ENCODE data around the gene FBXO21. TPM values are rescaled to one million over a fixed set of nuclear protein-coding genes. Genes with fewer than 3 reads are reported as not detected.

The FBXO21 gene
- total RNA-seq, 6 donors from 2014 or later, result 38.2 to 122 (median 59.0) TPM

DNA sequence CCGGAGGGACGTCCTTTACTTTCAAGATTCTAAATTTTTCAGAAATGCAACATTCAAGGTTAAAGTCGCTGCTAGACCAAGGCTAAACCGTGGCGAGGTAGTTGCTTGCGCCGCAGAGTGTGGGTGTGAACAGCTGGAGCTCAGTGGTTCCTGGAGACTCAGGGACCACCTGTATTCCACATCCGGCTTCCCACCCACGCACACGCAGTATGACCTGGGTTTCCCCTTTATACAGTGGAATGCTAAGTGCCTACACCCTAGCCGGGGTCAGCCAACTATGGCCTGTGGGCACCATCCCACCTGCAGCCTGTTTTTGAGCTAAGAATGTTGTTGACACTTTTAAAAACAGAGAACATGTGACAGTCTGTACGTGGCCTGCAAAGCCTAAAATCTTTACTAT is 48.2 kb downstream of the FBXO21 start:
- TF ChIP-seq EP300 (IDR thresholded peaks at IDR 0.05) (no peak), POLR2A (IDR thresholded peaks at IDR 0.05) (no peak), POLR2AphosphoS5 (IDR thresholded peaks at IDR 0.05) (no peak)
- TF ChIP-seq, protein P1, sequence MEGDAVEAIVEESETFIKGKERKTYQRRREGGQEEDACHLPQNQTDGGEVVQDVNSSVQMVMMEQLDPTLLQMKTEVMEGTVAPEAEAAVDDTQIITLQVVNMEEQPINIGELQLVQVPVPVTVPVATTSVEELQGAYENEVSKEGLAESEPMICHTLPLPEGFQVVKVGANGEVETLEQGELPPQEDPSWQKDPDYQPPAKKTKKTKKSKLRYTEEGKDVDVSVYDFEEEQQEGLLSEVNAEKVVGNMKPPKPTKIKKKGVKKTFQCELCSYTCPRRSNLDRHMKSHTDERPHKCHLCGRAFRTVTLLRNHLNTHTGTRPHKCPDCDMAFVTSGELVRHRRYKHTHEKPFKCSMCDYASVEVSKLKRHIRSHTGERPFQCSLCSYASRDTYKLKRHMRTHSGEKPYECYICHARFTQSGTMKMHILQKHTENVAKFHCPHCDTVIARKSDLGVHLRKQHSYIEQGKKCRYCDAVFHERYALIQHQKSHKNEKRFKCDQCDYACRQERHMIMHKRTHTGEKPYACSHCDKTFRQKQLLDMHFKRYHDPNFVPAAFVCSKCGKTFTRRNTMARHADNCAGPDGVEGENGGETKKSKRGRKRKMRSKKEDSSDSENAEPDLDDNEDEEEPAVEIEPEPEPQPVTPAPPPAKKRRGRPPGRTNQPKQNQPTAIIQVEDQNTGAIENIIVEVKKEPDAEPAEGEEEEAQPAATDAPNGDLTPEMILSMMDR (IDR thresholded peaks at IDR 0.05), result no peak
- H3K4me3 ChIP-seq, result no peak overlapping the region
- DNase-seq (no peak), ATAC-seq (ENCODE audit: low FRiP score in 2 of 2) (peak in 1 of 2 donors; percentile 6)
- 84 to 87% methylated on average over 12 of the region's 12 CpGs for WGBS, 2 donors
- H3K9me3 ChIP-seq, result no peaks in the 10 kb centered on the region
- peaks cover 4 to 17% (median 8%) of the 10 kb centered on the region in 4 donors for H3K36me3 ChIP-seq
- H3K27me3 ChIP-seq, result no peaks in the 10 kb centered on the region
- H3K4me1 ChIP-seq, result peaks cover 12 to 32% (median 16%) of the 10 kb centered on the region in 4 donors
- no peak overlapping the region for H3K27ac ChIP-seq

DNA sequence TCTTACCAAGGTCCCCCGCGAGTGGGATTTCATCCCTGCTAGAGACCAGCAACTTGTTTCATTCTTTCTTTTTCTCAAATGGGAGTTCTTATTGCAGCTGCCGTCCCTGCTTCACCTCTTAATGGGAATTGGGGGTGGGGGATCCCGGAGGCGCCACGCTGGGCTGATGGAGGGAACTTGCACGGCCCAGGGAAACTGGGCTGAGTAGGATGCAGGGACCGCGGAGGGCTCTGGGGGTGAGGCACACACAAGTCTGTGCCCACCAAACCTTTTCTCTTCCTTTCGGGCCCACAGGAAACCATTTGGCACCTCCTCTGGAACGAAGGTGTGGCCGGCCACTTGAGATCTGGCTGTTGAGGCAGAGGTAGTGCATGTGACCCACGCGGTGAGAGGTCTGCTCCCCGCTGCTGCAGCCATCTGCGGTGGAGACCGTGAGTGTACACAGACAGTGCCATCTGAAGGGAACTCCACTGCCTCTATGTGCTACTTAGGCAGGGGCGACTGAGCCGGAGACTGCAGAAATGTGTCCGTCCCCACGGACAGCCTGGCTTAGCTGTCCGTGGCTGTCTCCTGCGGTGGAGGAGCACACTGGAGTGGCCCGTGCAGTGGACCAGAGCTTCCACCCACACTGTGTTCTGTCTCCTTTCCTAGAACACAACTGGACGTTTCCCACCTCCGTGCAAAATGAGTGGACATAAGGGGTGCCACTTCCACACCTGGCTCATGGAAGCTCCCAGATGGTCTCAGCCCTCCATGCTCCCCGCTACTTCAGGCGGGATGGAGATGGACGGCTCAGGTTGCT is 49.0 kb downstream of the FBXO21 start:
- Histone ChIP-seq H3K9me3 (no peaks in the 10 kb centered on the region), H3K27ac (peak overlapping the region; percentile 44 to 66 (median 58)), H3K27me3 (no peaks in the 10 kb centered on the region), H3K36me3 (peaks cover 4 to 13% (median 6%) of the 10 kb centered on the region in 4 donors), H3K4me3 (peak overlapping the region in 1 of 4 donors; percentile 15), H3K4me1 (peaks cover 12 to 27% (median 16%) of the 10 kb centered on the region in 4 donors)
- ATAC-seq (ENCODE audit: low FRiP score in 2 of 2), result peak; percentile 53 to 72
- peak in 1 of 2 donors; percentile 69 for DNase-seq
- TF ChIP-seq, protein P1 (IDR thresholded peaks at IDR 0.05), result no peak
- TF ChIP-seq POLR2AphosphoS5 (IDR thresholded peaks at IDR 0.05) (no peak), EP300 (IDR thresholded peaks at IDR 0.05) (no peak), POLR2A (IDR thresholded peaks at IDR 0.05) (no peak)
- 69 to 72% methylated on average over 22 to 24 of the region's 29 CpGs for WGBS, 2 donors

DNA sequence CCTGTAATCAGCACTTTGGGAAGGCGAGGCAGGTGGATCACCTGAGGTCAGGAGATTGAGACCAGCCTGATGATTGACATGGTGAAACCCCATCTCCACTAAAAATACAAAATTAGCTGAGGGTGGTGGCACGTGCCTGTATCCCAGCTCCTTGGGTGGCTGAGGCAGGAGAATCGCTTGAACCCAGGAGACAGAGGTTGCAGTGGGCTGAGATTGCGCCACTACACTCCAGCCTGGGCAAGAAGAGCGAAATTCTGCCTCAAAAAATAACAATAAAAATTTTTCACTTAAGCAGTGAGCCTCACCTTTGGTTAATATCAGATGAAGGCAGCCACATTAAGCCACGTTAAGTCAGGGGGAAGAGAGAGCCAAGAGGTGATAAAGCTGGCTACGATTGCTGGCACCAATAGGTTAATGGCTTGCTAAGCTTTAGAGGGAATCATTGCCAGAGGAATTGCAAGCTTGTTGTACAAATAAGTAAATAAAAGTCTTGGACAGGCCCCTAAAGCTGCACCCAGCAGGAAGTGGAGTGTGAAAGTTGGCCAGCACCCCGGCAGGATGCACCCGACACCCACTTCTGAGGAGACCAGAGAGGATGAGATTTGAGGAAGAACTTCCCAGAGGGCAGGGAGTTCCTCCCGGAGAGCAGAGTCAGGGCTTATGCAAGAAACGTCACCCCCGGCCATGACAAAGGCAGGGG is 49.7 kb downstream of the FBXO21 start:
- H3K27ac ChIP-seq, result peak overlapping the region; percentile 44 to 66 (median 58)
- 41% methylated on average over 12 of the region's 12 CpGs for WGBS, 2 donors
- TF ChIP-seq POLR2A (IDR thresholded peaks at IDR 0.05) (no peak), EP300 (IDR thresholded peaks at IDR 0.05) (no peak), POLR2AphosphoS5 (IDR thresholded peaks at IDR 0.05) (peak in 1 of 2 donors; percentile 43)
- TF ChIP-seq, protein P1 (IDR thresholded peaks at IDR 0.05), result no peak
- H3K27me3 ChIP-seq, result no peaks in the 10 kb centered on the region
- ATAC-seq (ENCODE audit: low FRiP score in 2 of 2) (peak; percentile 36 to 69), DNase-seq (peak in 1 of 2 donors; percentile 60)
- H3K4me1 ChIP-seq, result peaks cover 12 to 27% (median 16%) of the 10 kb centered on the region in 4 donors
- peaks cover 0 to 6% (median 2%) of the 10 kb centered on the region in 4 donors for H3K36me3 ChIP-seq
- H3K4me3 ChIP-seq, result peak overlapping the region in 1 of 4 donors; percentile 15
- no peaks in the 10 kb centered on the region for H3K9me3 ChIP-seq

DNA sequence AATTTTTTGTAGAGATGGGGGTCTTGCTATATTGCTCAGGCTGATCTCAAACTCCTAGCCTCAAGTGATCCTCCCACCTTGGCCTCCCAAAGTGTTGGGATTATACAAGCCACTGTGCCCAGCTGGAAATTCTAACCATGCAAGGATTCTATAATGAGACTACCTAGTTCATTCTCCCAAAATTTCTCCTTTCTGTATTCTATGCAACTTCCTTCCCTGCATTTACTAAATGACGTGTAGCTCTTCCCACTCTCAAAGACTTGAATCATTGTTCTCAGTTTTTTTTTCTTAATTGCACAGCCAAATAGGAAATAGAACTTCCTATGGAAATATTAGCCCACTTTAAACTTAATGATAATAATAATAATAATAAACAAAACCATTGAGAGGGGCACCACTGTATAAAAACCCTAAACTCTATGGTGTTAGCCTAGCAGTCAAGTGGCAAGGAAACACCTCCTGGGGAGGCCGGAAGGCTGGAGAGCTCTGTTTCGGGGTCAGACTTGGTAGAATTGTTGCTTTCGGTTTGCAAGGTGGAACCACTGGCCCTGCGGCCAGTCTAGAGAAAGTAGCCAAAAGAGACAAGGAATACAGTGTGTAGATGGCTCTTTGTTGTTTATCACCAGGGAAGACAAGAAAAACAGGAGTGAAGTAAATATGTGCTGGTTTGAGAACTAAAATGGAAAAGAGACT is 51.1 kb downstream of the FBXO21 start:
- H3K27ac ChIP-seq, result no peak overlapping the region
- 62 to 66% methylated on average over 5 of the region's 5 CpGs for WGBS, 2 donors
- H3K4me3 ChIP-seq, result peak overlapping the region in 1 of 4 donors; percentile 1
- H3K4me1 ChIP-seq, result peaks cover 12 to 27% (median 16%) of the 10 kb centered on the region in 4 donors
- no peaks in the 10 kb centered on the region for H3K36me3 ChIP-seq
- no peak for DNase-seq
- H3K9me3 ChIP-seq, result no peaks in the 10 kb centered on the region
- no peak for ATAC-seq (ENCODE audit: low FRiP score in 2 of 2)
- TF ChIP-seq POLR2AphosphoS5 (IDR thresholded peaks at IDR 0.05) (no peak), EP300 (IDR thresholded peaks at IDR 0.05) (no peak), POLR2A (IDR thresholded peaks at IDR 0.05) (no peak)
- TF ChIP-seq, protein P1 (IDR thresholded peaks at IDR 0.05), result no peak
- no peaks in the 10 kb centered on the region for H3K27me3 ChIP-seq

Measured in upper lobe of left lung (tissue), 6 donors.